ENCODE measurements around the gene SRPX2.

SRPX2 gene

DNA sequence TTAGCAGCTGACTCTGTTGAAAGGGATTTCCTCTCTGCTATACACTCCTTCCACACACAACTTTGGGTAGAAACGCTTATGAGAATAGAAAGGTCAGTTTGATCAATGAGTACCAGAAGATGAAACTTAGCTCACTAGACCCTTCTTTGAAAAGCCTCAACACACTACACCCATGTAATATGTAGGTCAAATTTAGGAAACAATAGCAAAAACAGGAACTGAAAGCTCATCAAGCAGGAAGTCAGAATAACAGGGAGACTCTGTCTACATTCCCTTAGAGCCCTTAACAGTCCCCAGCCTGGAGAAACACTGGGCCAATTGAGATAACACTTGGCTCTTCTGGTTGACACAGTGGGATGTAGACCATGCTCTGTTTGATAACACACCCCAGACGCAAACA lies 30.7 kb downstream of the SRPX2 start:
- Histone ChIP-seq H3K27ac (ENCODE audit: extremely low read depth, low read depth, low read length) (no peak overlapping the region), H3K9me3 (ENCODE audit: control insufficient read depth, insufficient read depth, low read depth, low read length) (no peaks in the 10 kb centered on the region), H3K4me1 (ENCODE audit: control insufficient read depth, insufficient read depth, low read length) (no peaks in the 10 kb centered on the region), H3K36me3 (ENCODE audit: control insufficient read depth in 2 of 2, insufficient read depth in 1 of 2, low read length in 2 of 2) (peaks cover 0 to 30% of the 10 kb centered on the region in 2 experiments; a peak in 1 of 3 replicates), H3K4me3 (ENCODE audit: low read depth, low read length) (no peak overlapping the region)
- CTCF ChIA-PET = interaction anchor here (0.5 to 21.6 kb wide), 4 partner anchors 12 to 315 kb away, joined by 3 to 540 read pairs (median 64); no protein-coding TSS in a partner anchor
- TF ChIP-seq HOXC10 (CRISPR knock-in tag; IDR thresholded peaks at IDR 0.05) (no peak), ZBTB44 (tag by site-specific recombination; IDR thresholded peaks at IDR 0.05) (no peak), ZNF350 (tag by site-specific recombination; IDR thresholded peaks at IDR 0.05) (no peak), ZNF211 (tag by site-specific recombination; IDR thresholded peaks at IDR 0.05; ENCODE audit: low read depth) (no peak), ZNF600 (tag by site-specific recombination; IDR thresholded peaks at IDR 0.05) (no peak), ZNF121 (tag by site-specific recombination; IDR thresholded peaks at IDR 0.05) (no peak), ZNF280D (tag by site-specific recombination; IDR thresholded peaks at IDR 0.05) (no peak), PATZ1 (tag by site-specific recombination; IDR thresholded peaks at IDR 0.05) (no peak), PRDM6 (tag by site-specific recombination; IDR thresholded peaks at IDR 0.05) (no peak), ZNF658 (tag by site-specific recombination; IDR thresholded peaks at IDR 0.05) (no peak), ZNF677 (tag by site-specific recombination; IDR thresholded peaks at IDR 0.05) (no peak), ZNF26 (tag by site-specific recombination; IDR thresholded peaks at IDR 0.05) (no peak), ZNF513 (tag by site-specific recombination; IDR thresholded peaks at IDR 0.05) (no peak), OSR2 (tag by site-specific recombination; IDR thresholded peaks at IDR 0.05) (no peak), EGR2 (tag by site-specific recombination; IDR thresholded peaks at IDR 0.05; ENCODE audit: low read depth) (no peak), ZNF830 (tag by site-specific recombination; IDR thresholded peaks at IDR 0.05; ENCODE audit: low read depth) (no peak)
- TF ChIP-seq, protein P1, sequence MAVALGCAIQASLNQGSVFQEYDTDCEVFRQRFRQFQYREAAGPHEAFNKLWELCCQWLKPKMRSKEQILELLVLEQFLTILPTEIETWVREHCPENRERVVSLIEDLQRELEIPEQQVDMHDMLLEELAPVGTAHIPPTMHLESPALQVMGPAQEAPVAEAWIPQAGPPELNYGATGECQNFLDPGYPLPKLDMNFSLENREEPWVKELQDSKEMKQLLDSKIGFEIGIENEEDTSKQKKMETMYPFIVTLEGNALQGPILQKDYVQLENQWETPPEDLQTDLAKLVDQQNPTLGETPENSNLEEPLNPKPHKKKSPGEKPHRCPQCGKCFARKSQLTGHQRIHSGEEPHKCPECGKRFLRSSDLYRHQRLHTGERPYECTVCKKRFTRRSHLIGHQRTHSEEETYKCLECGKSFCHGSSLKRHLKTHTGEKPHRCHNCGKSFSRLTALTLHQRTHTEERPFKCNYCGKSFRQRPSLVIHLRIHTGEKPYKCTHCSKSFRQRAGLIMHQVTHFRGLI (tag by site-specific recombination; IDR thresholded peaks at IDR 0.05) = no peak
- POLR2A ChIA-PET = interaction anchor here (0.6 kb wide), 2 partner anchors 41 to 90 kb away, joined by 4 to 9 read pairs; no protein-coding TSS in a partner anchor

Measured in HEK293 (cell line).